GM12891 (cell line): ENCODE results near the gene CSNK1E.

Experiments
- DNase-seq: peaks from one replicate; pipeline ENCODE4 v3.0.0; 2011; ENCODE audit warnings: low spot score; ENCODE audit not compliant: insufficient read length
- FAIRE-seq: peaks from 2 replicates; lab custom pipeline; 2011; peaks lifted over from hg19 to GRCh38; lab: Jason Lieb, UNC
- PAX5 ChIP-seq: IDR thresholded peaks from 2 replicates; pipeline ENCODE4 v1.6.1; 2011; ENCODE audit warnings: low read length, moderate library complexity, mild to moderate bottlenecking; ENCODE audit not compliant: insufficient read depth, severe bottlenecking
- POLR2A ChIP-seq: IDR thresholded peaks from 2 replicates; pipeline ENCODE4 v1.6.1; 2011; ENCODE audit warnings: low read depth, low read length, control low read depth
- POLR2AphosphoS5 ChIP-seq: IDR thresholded peaks from 2 replicates; pipeline ENCODE4 v1.6.1; 2011; ENCODE audit warnings: low read depth, low read length, control low read depth
- POU2F2 ChIP-seq: IDR thresholded peaks from 2 replicates; pipeline ENCODE4 v1.6.1; 2011; ENCODE audit warnings: low read depth, mild to moderate bottlenecking, control low read depth, low read length, moderate library complexity
- SPI1 ChIP-seq: IDR thresholded peaks from 2 replicates; pipeline ENCODE4 v1.6.1; 2011; ENCODE audit warnings: low read depth, low read length, control low read depth
- TAF1 ChIP-seq: IDR thresholded peaks from 2 replicates; pipeline ENCODE4 v1.6.1; 2011; ENCODE audit warnings: low read depth, low read length, control low read depth

CSNK1E gene

DNA sequence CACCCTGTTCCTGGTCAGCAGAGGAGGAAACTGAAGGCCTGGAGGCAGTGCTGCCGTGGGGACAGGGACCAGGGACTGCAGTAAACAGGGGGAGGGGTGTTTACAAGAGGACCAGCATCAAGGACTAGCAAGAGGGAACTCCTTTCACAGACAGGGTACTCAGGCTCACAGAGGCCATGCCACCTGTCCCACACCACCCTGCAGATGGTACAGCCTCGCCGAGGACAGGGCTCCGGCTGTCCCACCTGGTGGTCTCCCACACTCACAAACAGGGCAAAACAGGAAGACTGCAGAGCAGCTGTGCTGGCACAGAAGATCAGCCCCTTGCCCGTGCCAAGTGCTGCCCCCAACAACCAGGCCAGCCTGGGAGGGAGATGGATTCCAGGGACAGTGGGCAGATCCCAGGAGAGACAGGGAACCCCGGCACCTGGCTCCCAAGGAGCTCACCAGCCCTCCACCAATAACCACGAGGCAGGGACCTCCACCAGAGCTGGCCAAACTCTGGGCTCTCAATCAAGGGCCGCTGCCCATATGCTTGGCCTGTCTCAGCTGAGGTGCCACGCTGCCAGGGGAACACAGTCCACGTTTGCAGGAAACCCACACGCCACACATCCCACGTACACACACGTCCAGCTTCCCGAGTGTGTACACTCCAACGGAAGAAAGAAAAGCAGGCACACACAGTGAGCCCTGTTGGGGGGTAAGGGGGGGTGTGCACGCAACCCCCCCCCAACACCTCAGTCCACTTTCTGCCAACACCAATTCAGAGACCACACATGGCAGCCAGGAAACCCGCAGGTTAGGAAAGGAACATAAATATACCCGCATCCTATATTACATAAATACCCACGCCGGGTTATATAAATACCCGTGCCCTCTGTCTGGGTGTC is 2.1 kb downstream of the CSNK1E start:
- DNase-seq, result no peak
- FAIRE-seq, result peak; percentile 55
- TF ChIP-seq POU2F2 (no peak), POLR2AphosphoS5 (no peak), POLR2A (no peak), PAX5 (no peak), SPI1 (no peak), TAF1 (no peak)

DNA sequence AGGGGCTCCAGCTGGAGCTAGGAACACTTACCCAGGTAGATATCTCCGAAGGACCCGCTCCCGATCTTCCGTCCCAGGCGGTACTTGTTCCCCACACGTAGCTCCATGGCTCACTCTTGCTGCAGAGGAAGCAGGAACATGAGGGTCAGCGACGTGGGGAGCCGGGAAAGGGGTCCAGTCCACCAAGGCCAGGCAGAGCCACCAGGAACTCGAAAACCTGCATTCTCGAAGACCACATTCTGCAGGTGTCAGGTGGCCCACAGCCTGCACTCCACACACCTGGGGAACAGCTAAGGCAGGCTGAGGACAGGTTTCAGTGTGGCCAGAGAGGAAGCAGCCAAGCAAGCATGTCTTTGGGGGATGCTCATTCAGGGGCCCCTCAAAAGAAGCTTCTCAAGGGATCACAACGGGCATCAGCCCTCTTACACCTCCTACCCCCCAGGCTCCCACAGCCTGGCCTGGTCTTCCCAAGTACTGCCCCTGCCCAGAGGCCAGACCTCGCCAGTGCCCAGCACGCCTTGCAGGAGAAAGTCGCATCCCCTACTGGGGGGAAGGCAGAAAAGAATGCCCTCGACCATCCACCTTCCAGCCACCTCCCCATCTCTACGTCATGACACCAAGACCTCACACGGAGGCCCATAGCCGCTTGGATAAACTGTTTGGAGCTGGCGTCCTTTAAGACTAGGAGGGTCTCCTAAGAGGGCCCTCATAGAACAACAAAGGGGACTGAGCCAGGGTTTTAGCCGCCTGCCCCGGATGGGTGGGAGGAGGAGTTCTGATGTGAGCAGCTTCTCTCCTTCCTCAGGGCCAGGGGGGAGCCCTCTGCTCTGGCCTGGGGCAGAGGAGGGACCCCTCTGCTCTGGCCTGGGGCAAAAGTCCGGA is 2.9 kb downstream of the CSNK1E start:
- DNase-seq (no peak), FAIRE-seq (peak; percentile 56)
- TF ChIP-seq POLR2A (no peak), TAF1 (no peak), POLR2AphosphoS5 (no peak), POU2F2 (no peak), SPI1 (no peak), PAX5 (no peak)

DNA sequence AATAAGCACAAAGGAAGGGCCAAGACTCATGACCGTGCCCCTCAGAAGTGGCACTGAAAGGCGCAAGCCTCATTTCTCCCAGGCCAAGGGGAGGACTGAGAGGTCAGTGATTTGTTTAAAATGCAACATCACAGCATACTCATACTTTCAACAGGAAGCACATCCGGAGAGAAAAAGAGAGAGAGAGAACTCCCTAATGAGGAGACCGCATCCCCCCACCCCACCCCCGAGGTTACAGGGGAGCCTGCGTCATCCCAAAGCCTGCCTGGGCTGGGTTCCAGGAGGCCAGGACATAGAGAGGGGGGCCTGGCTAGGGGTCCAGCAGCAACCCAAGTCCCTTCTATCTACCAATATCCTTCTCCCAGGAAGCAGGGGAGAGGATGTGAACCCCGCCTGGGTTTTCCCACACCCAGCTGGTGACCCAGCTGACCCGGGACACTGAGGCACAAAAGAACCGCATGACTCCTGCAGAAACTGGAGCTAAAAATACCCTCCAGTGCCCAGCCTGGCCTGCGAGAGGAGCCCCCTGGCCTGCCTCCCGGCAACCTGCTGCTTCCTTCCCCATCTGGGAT is 3.8 kb downstream of the CSNK1E start:
- TF ChIP-seq PAX5, result no peak
- no peak for TF ChIP-seq POLR2A
- TF ChIP-seq POLR2AphosphoS5, result no peak
- TF ChIP-seq TAF1, result no peak
- TF ChIP-seq SPI1, result no peak
- no peak for TF ChIP-seq POU2F2
- FAIRE-seq (peak; percentile 47), DNase-seq (no peak)

DNA sequence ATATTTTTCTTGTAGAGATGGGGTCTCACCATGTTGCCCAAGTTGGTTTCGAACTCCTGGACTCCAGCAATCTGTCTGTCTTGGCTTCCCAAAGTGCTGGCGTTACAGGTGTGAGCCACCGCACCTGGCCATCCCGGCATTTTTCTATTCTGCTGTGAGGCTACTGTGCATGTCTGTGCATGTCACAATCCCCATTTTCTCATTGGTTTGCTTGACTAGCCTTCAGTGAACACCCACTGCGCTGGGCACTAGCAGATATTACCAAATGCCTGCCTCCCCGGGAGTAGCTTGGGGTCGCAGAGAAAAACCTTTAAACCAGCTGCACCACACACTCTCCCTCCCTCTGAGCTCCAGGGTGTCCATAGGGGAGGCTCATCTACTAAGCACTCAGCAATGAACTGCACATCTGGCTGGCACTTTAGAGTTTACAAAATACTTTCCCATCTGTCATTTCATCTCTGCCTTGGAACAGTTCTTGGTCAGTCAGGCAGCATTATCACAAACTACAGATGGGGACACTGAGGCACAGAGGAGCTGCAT is 4.9 kb downstream of the CSNK1E start:
- TF ChIP-seq PAX5, result no peak
- TF ChIP-seq POLR2A, result no peak
- TF ChIP-seq POLR2AphosphoS5, result no peak
- no peak for TF ChIP-seq POU2F2
- no peak for TF ChIP-seq TAF1
- no peak for TF ChIP-seq SPI1

GRCh38 chr22:38311323-38311620 is 6.0 kb downstream of the CSNK1E start:
- DNase-seq (no peak), FAIRE-seq (no peak)
- TF ChIP-seq POLR2A, result no peak
- TF ChIP-seq POLR2AphosphoS5, result no peak
- peak; percentile 49 for TF ChIP-seq SPI1
- no peak for TF ChIP-seq TAF1

More for the DNA sequence above, 4.9 kb downstream of the CSNK1E start:
- DNase-seq (no peak), FAIRE-seq (no peak)

- FAIRE-seq (no peak), DNase-seq (no peak)
Measured at GRCh38 chr22:38310518-38311322, 6.5 kb downstream of the CSNK1E start.

GRCh38 chr22:38309614-38310517 is 7.4 kb downstream of the CSNK1E start:
- DNase-seq (no peak), FAIRE-seq (no peak)
- TF ChIP-seq POLR2AphosphoS5 (no peak), SPI1 (no peak), PAX5 (no peak), TAF1 (no peak), POU2F2 (no peak), POLR2A (no peak)

More at GRCh38 chr22:38310518-38311322, 6.5 kb downstream of the CSNK1E start:
- TF ChIP-seq SPI1, result no peak
- no peak for TF ChIP-seq PAX5
- TF ChIP-seq POU2F2, result no peak
- TF ChIP-seq POLR2A, result no peak
